ENCODE results near the gene CRHR2.

Gene CRHR2

GRCh38 chr7:30729642-30730041 is 47.4 kb upstream of the CRHR2 start:
- no peak for TF ChIP-seq TEAD4 (IDR thresholded peaks at IDR 0.05)
- TF ChIP-seq, protein P1, sequence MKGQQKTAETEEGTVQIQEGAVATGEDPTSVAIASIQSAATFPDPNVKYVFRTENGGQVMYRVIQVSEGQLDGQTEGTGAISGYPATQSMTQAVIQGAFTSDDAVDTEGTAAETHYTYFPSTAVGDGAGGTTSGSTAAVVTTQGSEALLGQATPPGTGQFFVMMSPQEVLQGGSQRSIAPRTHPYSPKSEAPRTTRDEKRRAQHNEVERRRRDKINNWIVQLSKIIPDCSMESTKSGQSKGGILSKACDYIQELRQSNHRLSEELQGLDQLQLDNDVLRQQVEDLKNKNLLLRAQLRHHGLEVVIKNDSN (IDR thresholded peaks at IDR 0.05) = no peak
- no peak for TF ChIP-seq TCF12 (IDR thresholded peaks at IDR 0.05; ENCODE audit: low read depth)
- TF ChIP-seq FOXM1 (IDR thresholded peaks at IDR 0.05; ENCODE audit: borderline replicate concordance, low read depth) = no peak
- TF ChIP-seq EP300 (IDR thresholded peaks at IDR 0.05; ENCODE audit: borderline replicate concordance) = no peak
- no peak for TF ChIP-seq NFIC (IDR thresholded peaks at IDR 0.05)
- TF ChIP-seq CREB1 (IDR thresholded peaks at IDR 0.05; ENCODE audit: low read depth) = no peak
- no peak for TF ChIP-seq YY1 (IDR thresholded peaks at IDR 0.05; ENCODE audit: low read depth)
- no peak for TF ChIP-seq TAF1 (IDR thresholded peaks at IDR 0.05; ENCODE audit: low read depth)
- TF ChIP-seq ZBTB7A (IDR thresholded peaks at IDR 0.05; ENCODE audit: low read depth) = no peak
- TF ChIP-seq, protein P2, sequence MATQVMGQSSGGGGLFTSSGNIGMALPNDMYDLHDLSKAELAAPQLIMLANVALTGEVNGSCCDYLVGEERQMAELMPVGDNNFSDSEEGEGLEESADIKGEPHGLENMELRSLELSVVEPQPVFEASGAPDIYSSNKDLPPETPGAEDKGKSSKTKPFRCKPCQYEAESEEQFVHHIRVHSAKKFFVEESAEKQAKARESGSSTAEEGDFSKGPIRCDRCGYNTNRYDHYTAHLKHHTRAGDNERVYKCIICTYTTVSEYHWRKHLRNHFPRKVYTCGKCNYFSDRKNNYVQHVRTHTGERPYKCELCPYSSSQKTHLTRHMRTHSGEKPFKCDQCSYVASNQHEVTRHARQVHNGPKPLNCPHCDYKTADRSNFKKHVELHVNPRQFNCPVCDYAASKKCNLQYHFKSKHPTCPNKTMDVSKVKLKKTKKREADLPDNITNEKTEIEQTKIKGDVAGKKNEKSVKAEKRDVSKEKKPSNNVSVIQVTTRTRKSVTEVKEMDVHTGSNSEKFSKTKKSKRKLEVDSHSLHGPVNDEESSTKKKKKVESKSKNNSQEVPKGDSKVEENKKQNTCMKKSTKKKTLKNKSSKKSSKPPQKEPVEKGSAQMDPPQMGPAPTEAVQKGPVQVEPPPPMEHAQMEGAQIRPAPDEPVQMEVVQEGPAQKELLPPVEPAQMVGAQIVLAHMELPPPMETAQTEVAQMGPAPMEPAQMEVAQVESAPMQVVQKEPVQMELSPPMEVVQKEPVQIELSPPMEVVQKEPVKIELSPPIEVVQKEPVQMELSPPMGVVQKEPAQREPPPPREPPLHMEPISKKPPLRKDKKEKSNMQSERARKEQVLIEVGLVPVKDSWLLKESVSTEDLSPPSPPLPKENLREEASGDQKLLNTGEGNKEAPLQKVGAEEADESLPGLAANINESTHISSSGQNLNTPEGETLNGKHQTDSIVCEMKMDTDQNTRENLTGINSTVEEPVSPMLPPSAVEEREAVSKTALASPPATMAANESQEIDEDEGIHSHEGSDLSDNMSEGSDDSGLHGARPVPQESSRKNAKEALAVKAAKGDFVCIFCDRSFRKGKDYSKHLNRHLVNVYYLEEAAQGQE (IDR thresholded peaks at IDR 0.05; ENCODE audit: low read depth) = no peak
- no peak for TF ChIP-seq RAD21 (IDR thresholded peaks at IDR 0.05; ENCODE audit: low read depth)
- TF ChIP-seq, protein P3, sequence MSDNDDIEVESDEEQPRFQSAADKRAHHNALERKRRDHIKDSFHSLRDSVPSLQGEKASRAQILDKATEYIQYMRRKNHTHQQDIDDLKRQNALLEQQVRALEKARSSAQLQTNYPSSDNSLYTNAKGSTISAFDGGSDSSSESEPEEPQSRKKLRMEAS (IDR thresholded peaks at IDR 0.05) = no peak
- TF ChIP-seq CEBPB (IDR thresholded peaks at IDR 0.05) = no peak
- no peak for TF ChIP-seq EGR1 (IDR thresholded peaks at IDR 0.05)

DNA sequence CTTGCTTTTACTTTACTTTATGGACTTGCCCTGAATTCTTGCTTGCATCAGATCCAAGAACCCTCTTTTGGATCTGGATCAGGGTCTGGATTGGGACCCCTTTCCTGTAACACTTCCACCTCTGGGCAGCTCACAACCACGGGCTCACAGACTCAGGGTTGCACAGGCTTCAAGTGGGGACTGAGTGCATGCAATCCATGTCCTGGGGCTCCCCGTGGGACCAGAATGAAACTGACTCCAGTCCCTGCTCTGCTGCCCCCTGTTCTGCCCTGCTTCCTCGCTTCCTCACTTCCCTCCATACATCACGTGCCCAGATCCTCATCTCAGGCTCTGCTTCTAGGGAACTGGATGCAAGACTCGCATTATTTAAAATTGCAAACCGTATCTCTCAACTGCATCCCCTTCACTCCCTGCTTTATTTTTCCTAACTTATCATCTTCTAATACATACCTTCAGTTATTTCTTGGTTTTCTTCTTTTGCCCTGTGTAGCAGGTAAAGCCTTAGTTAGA is 46.4 kb upstream of the CRHR2 start:
- TF ChIP-seq TCF12 (IDR thresholded peaks at IDR 0.05; ENCODE audit: low read depth) (no peak), RAD21 (IDR thresholded peaks at IDR 0.05; ENCODE audit: low read depth) (no peak), EP300 (IDR thresholded peaks at IDR 0.05; ENCODE audit: borderline replicate concordance) (no peak), ZBTB7A (IDR thresholded peaks at IDR 0.05; ENCODE audit: low read depth) (no peak), FOXM1 (IDR thresholded peaks at IDR 0.05; ENCODE audit: borderline replicate concordance, low read depth) (no peak), CREB1 (IDR thresholded peaks at IDR 0.05; ENCODE audit: low read depth) (no peak), NFIC (IDR thresholded peaks at IDR 0.05) (no peak), TEAD4 (IDR thresholded peaks at IDR 0.05) (no peak), CEBPB (IDR thresholded peaks at IDR 0.05) (no peak), EGR1 (IDR thresholded peaks at IDR 0.05) (no peak), YY1 (IDR thresholded peaks at IDR 0.05; ENCODE audit: low read depth) (no peak), TAF1 (IDR thresholded peaks at IDR 0.05; ENCODE audit: low read depth) (no peak)
- TF ChIP-seq, protein P1 (IDR thresholded peaks at IDR 0.05) = no peak
- TF ChIP-seq, protein P3 (IDR thresholded peaks at IDR 0.05) = no peak
- TF ChIP-seq, protein P2 (IDR thresholded peaks at IDR 0.05; ENCODE audit: low read depth) = no peak

GRCh38 chr7:30727061-30727945 is 45.0 kb upstream of the CRHR2 start:
- TF ChIP-seq TEAD4 (IDR thresholded peaks at IDR 0.05) (no peak), YY1 (IDR thresholded peaks at IDR 0.05; ENCODE audit: low read depth) (no peak), RAD21 (IDR thresholded peaks at IDR 0.05; ENCODE audit: low read depth) (no peak), TCF12 (IDR thresholded peaks at IDR 0.05; ENCODE audit: low read depth) (no peak), CEBPB (IDR thresholded peaks at IDR 0.05) (no peak), TAF1 (IDR thresholded peaks at IDR 0.05; ENCODE audit: low read depth) (no peak), EGR1 (IDR thresholded peaks at IDR 0.05) (no peak), ZBTB7A (IDR thresholded peaks at IDR 0.05; ENCODE audit: low read depth) (no peak), NFIC (IDR thresholded peaks at IDR 0.05) (no peak), CREB1 (IDR thresholded peaks at IDR 0.05; ENCODE audit: low read depth) (no peak), FOXM1 (IDR thresholded peaks at IDR 0.05; ENCODE audit: borderline replicate concordance, low read depth) (no peak), EP300 (IDR thresholded peaks at IDR 0.05; ENCODE audit: borderline replicate concordance) (no peak)
- TF ChIP-seq, protein P1 (IDR thresholded peaks at IDR 0.05) = no peak
- TF ChIP-seq, protein P2 (IDR thresholded peaks at IDR 0.05; ENCODE audit: low read depth) = no peak
- TF ChIP-seq, protein P3 (IDR thresholded peaks at IDR 0.05) = no peak
